GM12878 (cell line): ENCODE results near the gene WDFY3. TPM values are rescaled to one million over a fixed set of nuclear protein-coding genes. Genes with fewer than 3 reads are reported as not detected.

ENCODE experiments used
- ATAC-seq: fragments of 200-7000 bp; cut with Tn5 transposase; 3 replicates; pipeline ENCODE4 v1.9.1; 2020; ENCODE audit warnings: mild to moderate bottlenecking, moderate library complexity
- BruUV-seq: library from RNA; stranded (reverse); fragments of 400-500 nt; replicated peaks from 2 replicates; lab custom pipeline; 2021; lab: Mats Ljungman, UMichigan
- CTCF ChIA-PET: fragments of 300-600 bp; sonication (Branson Sonifier 250); formaldehyde crosslinking; extraction: SDS; loops from one replicate; lab custom pipeline; 2021; ENCODE audit warnings: inconsistent platforms; lab: Yijun Ruan, JAX
- POLR2A ChIA-PET: fragments of 350-600 bp; formaldehyde crosslinking; extraction: SDS; loops from one replicate; lab custom pipeline; 2021; ENCODE audit warnings: inconsistent platforms; lab: Charles Lee
- RAD21 ChIA-PET: fragments of 300-600 bp; sonication (Branson Sonifier 250); formaldehyde crosslinking; loops from one replicate; lab custom pipeline; 2023; ENCODE audit warnings: antibody characterized with exemption; ENCODE audit not compliant: unreplicated experiment; lab: Charles Lee
- SMC1A ChIA-PET: fragments of 300-600 bp; sonication (Branson Sonifier 250); formaldehyde crosslinking; loops from one replicate; lab custom pipeline; 2023; ENCODE audit not compliant: unreplicated experiment, uncharacterized antibody; lab: Charles Lee
- DNase-seq: peaks from one replicate; pipeline ENCODE4 v3.0.0-alpha.2; 2011; ENCODE audit warnings: low read depth, low spot score
- FAIRE-seq: peaks from 3 replicates; lab custom pipeline; 2011; peaks lifted over from hg19 to GRCh38; lab: Jason Lieb, UNC
- H2AFZ ChIP-seq: 2 replicates; pipeline ENCODE4 v1.6.0; 2011; ENCODE audit warnings: low read depth, low read length, control low read depth; ENCODE audit not compliant: control insufficient read depth
- H3K27ac ChIP-seq: 2 replicates; pipeline ENCODE4 v1.5.1; 2011; ENCODE audit warnings: control low read depth; ENCODE audit not compliant: control insufficient read depth, insufficient read depth
- H3K27me3 ChIP-seq, 2 experiments: replicated peaks in 1 of 2; 2 replicates each; pipeline versions ENCODE4 v1.6.0 to v1.6.1; 2011; ENCODE audit warnings: low read length in 1 of 2; ENCODE audit not compliant: control insufficient read depth in 2 of 2, insufficient read depth in 2 of 2
- H3K36me3 ChIP-seq, 2 experiments: 2 replicates each; pipeline ENCODE4 v1.5.1; 2011; ENCODE audit warnings: low read length in 1 of 2; ENCODE audit not compliant: control insufficient read depth in 2 of 2, insufficient read depth in 2 of 2
- H3K4me1 ChIP-seq: 2 replicates; pipeline ENCODE4 v1.6.1; 2011; ENCODE audit warnings: mild to moderate bottlenecking, low read length, moderate library complexity, mixed read lengths; ENCODE audit not compliant: control insufficient read depth, insufficient read depth
- H3K4me2 ChIP-seq: 2 replicates; pipeline ENCODE4 v1.6.0; 2011; ENCODE audit warnings: control low read depth; ENCODE audit not compliant: control insufficient read depth, insufficient read depth
- H3K4me3 ChIP-seq: fragments of 200-600 bp; sonication (generic); 2 replicates; pipeline ENCODE4 v1.5.1; 2016
- H3K79me2 ChIP-seq: 2 replicates; pipeline ENCODE4 v1.6.0; 2011; ENCODE audit warnings: low read length; ENCODE audit not compliant: control insufficient read depth, insufficient read depth
- H3K9ac ChIP-seq: 2 replicates; pipeline ENCODE4 v1.8.0; 2011; ENCODE audit warnings: low read length, control low read depth, mixed read lengths; ENCODE audit not compliant: control insufficient read depth, insufficient read depth
- H3K9me3 ChIP-seq: replicated peaks from 3 replicates; pipeline ENCODE4 v1.5.1; 2011; ENCODE audit warnings: mild to moderate bottlenecking, low read length; ENCODE audit not compliant: control insufficient read depth, insufficient read depth
- H4K20me1 ChIP-seq: 2 replicates; pipeline ENCODE4 v1.6.0; 2011; ENCODE audit not compliant: control insufficient read depth, insufficient read depth
- LARP7 ChIP-seq: fragments of 450-650 bp; IDR thresholded peaks from 2 replicates; pipeline ENCODE4 v1.6.1; 2017; ENCODE audit warnings: mild to moderate bottlenecking
- NFYB ChIP-seq: IDR thresholded peaks from 2 replicates; pipeline ENCODE4 v1.6.1; 2011; ENCODE audit warnings: low read depth, mild to moderate bottlenecking, low read length, improper control_type of control experiment, moderate library complexity; ENCODE audit not compliant: insufficient read depth
- RB1 ChIP-seq: fragments of 450-650 bp; formaldehyde crosslinking; IDR thresholded peaks from 2 replicates; pipeline ENCODE4 v1.6.1; 2017; ENCODE audit warnings: mild to moderate bottlenecking, borderline replicate concordance
- RCOR1 ChIP-seq: conservative IDR thresholded peaks from 2 replicates; pipeline ENCODE4 v1.6.1; 2012; ENCODE audit warnings: low read depth, low read length, improper control_type of control experiment
- SIN3A ChIP-seq: IDR thresholded peaks from 2 replicates; pipeline ENCODE4 v1.6.1; 2012; ENCODE audit warnings: low read depth, low read length, improper control_type of control experiment
- SREBF2 ChIP-seq: IDR thresholded peaks from 2 replicates; pipeline ENCODE4 v1.6.1; 2012; ENCODE audit warnings: mild to moderate bottlenecking, low read length
- ZNF217 ChIP-seq: fragments of 450-650 bp; IDR thresholded peaks from 2 replicates; pipeline ENCODE4 v1.6.1; 2017; ENCODE audit warnings: antibody characterized with exemption, mild to moderate bottlenecking
- whole genome bisulfite sequencing: methylation state at CpG from one replicate; pipeline ENCODE4 v1.1.6; 2016; ENCODE audit warnings: low lambda C conversion rate; ENCODE audit not compliant: insufficient replicate concordance, insufficient coverage; ENCODE audit errors: missing lambda C conversion rate; 5-methylcytosine and 5-hydroxymethylcytosine counted together
- in situ Hi-C: fragments of 300-500 bp; cut with MboI; formaldehyde crosslinking; loops from 9 replicates; pipeline ENCODE4 v1.14.3; 2018; ENCODE audit warnings: mixed read lengths
- intact Hi-C: fragments of 100-400 bp; cut with micrococcal nuclease; formaldehyde crosslinking; loops from one replicate; pipeline ENCODE4 v1.14.2; 2022; ENCODE audit not compliant: unreplicated experiment
- polyA plus RNA-seq, 11 experiments: library from polyadenylated mRNA; depleted of rRNA in 4 of 11; unstranded in 6 of 11; stranded (reverse) in 5 of 11; fragments of >200 nt; fragmentation: Nextera tagmentation in 4 of 11; fragmentation: Illumina TruSeq in 1 of 11; extraction: Ambion mirVana in 4 of 11; extraction: Trizol in 1 of 11; gene quantifications; 1 replicate in 1 of 11; 2 replicates in 10 of 11; pipeline versions ENCODE4 v1.2.1 to v1.2.3, GENCODE V29; 2011 to 2016; ENCODE audit warnings: inconsistent platforms in 2 of 11, missing spikeins in 2 of 11, low read depth in 1 of 11
- total RNA-seq, 4 experiments: library from RNA; depleted of rRNA in 3 of 4; stranded (reverse); fragments of >200 nt in 3 of 4; fragmentation: Illumina TruSeq in 1 of 4; extraction: Trizol in 1 of 4; gene quantifications; 2 replicates each; pipeline versions ENCODE4 v1.2.1 to v1.2.3, GENCODE V29; 2013 to 2021
- TF ChIP-seq, protein P1 (sequence below): fragments of 450-650 bp; formaldehyde crosslinking; IDR thresholded peaks from 2 replicates; pipeline ENCODE4 v1.5.0; 2022; ENCODE audit warnings: mild to moderate bottlenecking, missing genetic modification characterization

WDFY3 gene
- total and polyA plus RNA-seq, 10 of the 15 experiments (the other 5 are each of a cell fraction or from before 2014, with no cell fraction given) = 0.01 to 0.23 (median 0.12) TPM; not detected in 2

DNA sequence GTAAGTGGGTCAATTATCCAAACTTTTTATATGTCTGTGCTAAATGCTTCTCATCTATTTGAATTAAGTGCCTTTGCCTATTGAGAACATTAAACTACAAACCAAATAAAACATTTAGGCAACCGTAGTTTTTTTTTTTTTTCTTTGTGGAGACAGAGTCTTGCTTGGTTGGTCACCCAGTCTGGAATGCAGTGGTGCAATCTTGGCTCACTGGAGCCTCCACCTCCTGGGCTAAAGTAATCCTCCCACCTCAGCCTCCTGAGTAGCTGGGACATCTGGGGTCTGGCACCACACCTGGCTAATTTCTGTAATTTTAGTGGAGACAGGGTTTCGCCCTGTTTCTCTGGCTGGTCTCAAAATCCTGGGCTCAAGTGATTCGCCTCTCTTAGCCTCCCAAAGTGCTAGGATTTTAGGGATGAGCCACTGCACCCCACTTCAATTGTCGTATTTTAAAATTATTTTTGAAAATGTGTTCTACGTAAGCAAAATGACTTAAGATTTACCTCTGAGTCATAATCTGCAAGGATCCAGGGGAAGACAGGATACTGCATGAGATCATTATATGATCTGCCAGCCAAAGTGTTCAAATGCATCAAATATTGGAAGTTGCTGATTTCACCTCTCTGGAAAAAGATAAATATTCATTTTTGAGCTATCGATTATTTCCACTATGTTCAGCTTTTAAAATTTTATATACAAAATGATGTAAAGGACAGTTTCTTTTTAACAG, 257.9 kb downstream of the WDFY3 start:
- TF ChIP-seq, protein P1, sequence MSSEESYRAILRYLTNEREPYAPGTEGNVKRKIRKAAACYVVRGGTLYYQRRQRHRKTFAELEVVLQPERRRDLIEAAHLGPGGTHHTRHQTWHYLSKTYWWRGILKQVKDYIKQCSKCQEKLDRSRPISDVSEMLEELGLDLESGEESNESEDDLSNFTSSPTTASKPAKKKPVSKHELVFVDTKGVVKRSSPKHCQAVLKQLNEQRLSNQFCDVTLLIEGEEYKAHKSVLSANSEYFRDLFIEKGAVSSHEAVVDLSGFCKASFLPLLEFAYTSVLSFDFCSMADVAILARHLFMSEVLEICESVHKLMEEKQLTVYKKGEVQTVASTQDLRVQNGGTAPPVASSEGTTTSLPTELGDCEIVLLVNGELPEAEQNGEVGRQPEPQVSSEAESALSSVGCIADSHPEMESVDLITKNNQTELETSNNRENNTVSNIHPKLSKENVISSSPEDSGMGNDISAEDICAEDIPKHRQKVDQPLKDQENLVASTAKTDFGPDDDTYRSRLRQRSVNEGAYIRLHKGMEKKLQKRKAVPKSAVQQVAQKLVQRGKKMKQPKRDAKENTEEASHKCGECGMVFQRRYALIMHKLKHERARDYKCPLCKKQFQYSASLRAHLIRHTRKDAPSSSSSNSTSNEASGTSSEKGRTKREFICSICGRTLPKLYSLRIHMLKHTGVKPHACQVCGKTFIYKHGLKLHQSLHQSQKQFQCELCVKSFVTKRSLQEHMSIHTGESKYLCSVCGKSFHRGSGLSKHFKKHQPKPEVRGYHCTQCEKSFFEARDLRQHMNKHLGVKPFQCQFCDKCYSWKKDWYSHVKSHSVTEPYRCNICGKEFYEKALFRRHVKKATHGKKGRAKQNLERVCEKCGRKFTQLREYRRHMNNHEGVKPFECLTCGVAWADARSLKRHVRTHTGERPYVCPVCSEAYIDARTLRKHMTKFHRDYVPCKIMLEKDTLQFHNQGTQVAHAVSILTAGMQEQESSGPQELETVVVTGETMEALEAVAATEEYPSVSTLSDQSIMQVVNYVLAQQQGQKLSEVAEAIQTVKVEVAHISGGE (CRISPR knock-in tag) = no peak
- TF ChIP-seq RCOR1 (no peak), SREBF2 (no peak), SIN3A (no peak), NFYB (no peak), ZNF217 (no peak), LARP7 (no peak), RB1 (no peak)
- in situ Hi-C loops = no loop called here
- Histone ChIP-seq H3K4me3 (no peak overlapping the region), H4K20me1 (no peaks in the 10 kb centered on the region), H3K27me3 (no peaks in the 10 kb centered on the region), H3K27ac (no peak overlapping the region), H3K9ac (no peak overlapping the region), H3K4me1 (no peaks in the 10 kb centered on the region), H3K36me3 (no peaks in the 10 kb centered on the region), H2AFZ (no peak overlapping the region), H3K9me3 (no peaks in the 10 kb centered on the region), H3K79me2 (no peaks in the 10 kb centered on the region), H3K4me2 (no peak overlapping the region)
- CTCF ChIA-PET = no interaction called here
- RAD21 ChIA-PET = no interaction called here
- DNase-seq (no peak), ATAC-seq (no peak), FAIRE-seq (no peak)
- 19% methylated on average over 6 of the region's 6 CpGs for WGBS
- SMC1A ChIA-PET = no interaction called here
- intact Hi-C loops = no loop called here
- POLR2A ChIA-PET = no interaction called here
- no TSS peak for BruUV-seq
